Spleen (tissue), 11 donors: ENCODE measurements around the gene TCHH. TPM values are rescaled to one million over a fixed set of nuclear protein-coding genes. Genes with fewer than 3 reads are reported as not detected.

Experiments
- DNase-seq: peaks from one replicate; pipeline ENCODE4 v3.0.0-alpha.2; 2020
- H3K27ac ChIP-seq, 8 donors: fragments of 200-600 bp; sonication (generic) in 7 of 8; 1 replicate in 4 of 8; 2 replicates in 4 of 8; pipeline versions ENCODE4 v1.5.0 to v1.8.0; 2016 to 2021; ENCODE audit warnings: inconsistent platforms in 4 of 8, mild to moderate bottlenecking in 4 of 8, moderate library complexity in 1 of 8
- H3K27me3 ChIP-seq, 7 donors: fragments of 200-600 bp; sonication (generic) in 6 of 7; replicated peaks in 1 of 7; 1 replicate in 4 of 7; 2 replicates in 3 of 7; pipeline versions ENCODE4 v1.5.0 to v1.8.0; 2016 to 2021; ENCODE audit warnings: inconsistent platforms in 3 of 7, mild to moderate bottlenecking in 1 of 7
- H3K36me3 ChIP-seq, 6 donors: fragments of 200-600 bp; sonication (generic) in 5 of 6; 1 replicate in 4 of 6; 2 replicates in 2 of 6; pipeline versions ENCODE4 v1.5.0 to v1.8.0; 2016 to 2021; ENCODE audit warnings: inconsistent platforms in 2 of 6
- H3K4me1 ChIP-seq, 6 donors: fragments of 200-600 bp; sonication (generic) in 5 of 6; 1 replicate in 3 of 6; 2 replicates in 3 of 6; pipeline versions ENCODE4 v1.5.0 to v1.8.0; 2016 to 2021; ENCODE audit warnings: inconsistent platforms in 3 of 6
- H3K4me3 ChIP-seq, 8 donors: fragments of 200-600 bp; sonication (generic) in 7 of 8; 1 replicate in 4 of 8; 2 replicates in 4 of 8; pipeline versions ENCODE4 v1.5.0 to v1.8.0; 2016 to 2021; ENCODE audit warnings: inconsistent platforms in 4 of 8, mild to moderate bottlenecking in 4 of 8, moderate library complexity in 2 of 8
- H3K9me3 ChIP-seq, 8 donors: fragments of 200-600 bp; sonication (generic) in 7 of 8; 1 replicate in 4 of 8; 2 replicates in 4 of 8; pipeline versions ENCODE4 v1.5.0 to v1.8.0; 2016 to 2021; ENCODE audit warnings: inconsistent platforms in 4 of 8
- CTCF ChIP-seq, 11 experiments: fragments of 200-600 bp in 7 of 11; fragments of 450-650 bp in 4 of 11; sonication (generic) in 4 of 11; IDR thresholded peaks in 8 of 11; conservative IDR thresholded peaks in 3 of 11; 1 replicate in 7 of 11; 2 replicates in 4 of 11; pipeline versions ENCODE4 v1.4.0 to v1.8.0; 2016 to 2021; ENCODE audit warnings: antibody characterized with exemption in 11 of 11, inconsistent platforms in 4 of 11, mild to moderate bottlenecking in 1 of 11
- POLR2A ChIP-seq, 3 donors: fragments of 450-650 bp; IDR thresholded peaks; one replicate each; pipeline ENCODE4 v1.5.1; 2017; ENCODE audit warnings: antibody characterized with exemption in 3 of 3, mild to moderate bottlenecking in 1 of 3
- POLR2AphosphoS5 ChIP-seq, 3 donors: sonication (generic); formaldehyde crosslinking; IDR thresholded peaks; one replicate each; pipeline ENCODE4 v1.5.1; 2017; ENCODE audit warnings: antibody characterized with exemption in 3 of 3
- intact Hi-C: fragments of 100-400 bp; cut with DNase I; formaldehyde crosslinking; loops from one replicate; pipeline ENCODE4 v1.15.0; 2023; ENCODE audit warnings: low total_unique reads
- polyA plus RNA-seq, 3 donors: library from polyadenylated mRNA; stranded (reverse); fragments of 200-250 nt; gene quantifications; one replicate each; pipeline ENCODE4 v1.2.1, GENCODE V29; 2013
- small RNA-seq, 4 donors: library from RNA; depleted of rRNA; stranded (forward); fragments of <200 nt; gene quantifications; one replicate each; pipeline ENCODE3, GENCODE V24; 2016
- total RNA-seq, 7 donors: library from RNA; depleted of rRNA in 3 of 7; stranded (reverse); fragments of >200 nt in 3 of 7; fragmentation: NEBNext Ultra II Directional in 4 of 7; extraction: Animal tissue kit (Norgen Biotek cat#: 25700) in 4 of 7; gene quantifications; one replicate each; pipeline versions ENCODE4 v1.1.0 to v1.2.1, GENCODE V29; 2016 to 2021
- donor health status: healthy with polysubstance abuse.
- donor health status: DM: no; HTN: no; CAD: no; lungs with moderate emphysema.
- donor health status: DM: no; HTN: no; CAD: no.
- donor health status: Bipolar disorder and iron deficiency.
- donor health status: healthy.
- donor health status: DM: no; HTN: no; CAD: no.
- donor health status: DM: yes; HTN: yes; CAD: no.

Gene TCHH
- total and polyA plus RNA-seq, 10 donors: 0.24 to 9.6 (median 2.1) TPM

- no peak for DNase-seq
- Histone ChIP-seq H3K27ac (no peak overlapping the region), H3K27me3 (peaks cover 0 to 61% (median 5%) of the 10 kb centered on the region in 7 donors), H3K36me3 (no peaks in the 10 kb centered on the region), H3K4me1 (no peaks in the 10 kb centered on the region), H3K4me3 (no peak overlapping the region), H3K9me3 (no peaks in the 10 kb centered on the region)
- intact Hi-C loops: loop anchor here (10.0 kb wide), 1 partner anchor 58 kb away; no protein-coding TSS in a partner anchor
- TF ChIP-seq CTCF (IDR thresholded peaks at IDR 0.05 in 8 of 11, conservative IDR thresholded peaks at IDR 0.05 in 3 of 11): no peak
- TF ChIP-seq POLR2AphosphoS5 (IDR thresholded peaks at IDR 0.05): no peak
- no peak for TF ChIP-seq POLR2A (IDR thresholded peaks at IDR 0.05)
Measured at GRCh38 chr1:152067150-152067549, 48.1 kb downstream of the TCHH start.

- Histone ChIP-seq H3K36me3 (no peaks in the 10 kb centered on the region), H3K9me3 (no peaks in the 10 kb centered on the region), H3K27me3 (peaks cover 0 to 80% (median 1%) of the 10 kb centered on the region in 7 donors), H3K4me1 (no peaks in the 10 kb centered on the region), H3K27ac (no peak overlapping the region), H3K4me3 (no peak overlapping the region)
- DNase-seq: no peak
- TF ChIP-seq POLR2A (IDR thresholded peaks at IDR 0.05) (no peak), CTCF (IDR thresholded peaks at IDR 0.05 in 8 of 11, conservative IDR thresholded peaks at IDR 0.05 in 3 of 11) (no peak), POLR2AphosphoS5 (IDR thresholded peaks at IDR 0.05) (no peak)
- intact Hi-C loops: loop anchor here (10.0 kb wide), 1 partner anchor 63 kb away; no protein-coding TSS in a partner anchor
Measured at GRCh38 chr1:152061952-152062351, 53.3 kb downstream of the TCHH start.

Small RNA genes within 50 kb of the gene (small RNA-seq; reads per million reads assigned to genes)
- 0 reads per million in 4 donors for gene SPTLC1P4

Other genes starting within 250 kb of the TCHH start
- 10 to 100 TPM; 10.1 to 46.3 (median 22.6) TPM for gene THEM4, start 205.9 kb downstream of the TCHH start, total RNA-seq
- 10 to 100 TPM; 13.3 to 15.5 (median 14.3) TPM for gene THEM4, start 205.9 kb downstream of the TCHH start, polyA plus RNA-seq
- 10 to 100 TPM; 45.6 to 89.8 (median 70.4) TPM for gene S100A10, start 121.6 kb downstream of the TCHH start, total RNA-seq
- 100 to 1,000 TPM in 1 of 3 donors, 10 to 100 TPM in 2; 91.9 to 167 (median 93.7) TPM for gene S100A10, start 121.6 kb downstream of the TCHH start, polyA plus RNA-seq
- 100 to 1,000 TPM; 243 to 555 (median 365) TPM for gene S100A11, start 78.4 kb downstream of the TCHH start, total RNA-seq
- gene S100A11, start 78.4 kb downstream of the TCHH start, polyA plus RNA-seq: 100 to 1,000 TPM; 499 to 669 (median 505) TPM
- not detected for gene TCHHL1, start 26.4 kb downstream of the TCHH start, total RNA-seq
- gene TCHHL1, start 26.4 kb downstream of the TCHH start, polyA plus RNA-seq: not detected
- not detected for gene RPTN, start 43.8 kb upstream of the TCHH start, total RNA-seq
- not detected for gene RPTN, start 43.8 kb upstream of the TCHH start, polyA plus RNA-seq
- not detected for gene HRNR, start 108.7 kb upstream of the TCHH start, total RNA-seq
- gene HRNR, start 108.7 kb upstream of the TCHH start, polyA plus RNA-seq: under 1 TPM in 1 of 3 donors, not detected in 2; under 0.01 TPM
- under 1 TPM in 1 of 7 donors, not detected in 6; 0.20 TPM for gene FLG, start 209.8 kb upstream of the TCHH start, total RNA-seq
- gene FLG, start 209.8 kb upstream of the TCHH start, polyA plus RNA-seq: under 1 TPM in 2 of 3 donors, not detected in 1; under 0.01 to 0.03 TPM
- under 1 TPM in 1 of 7 donors, not detected in 6; 0.07 TPM for gene FLG2, start 244.6 kb upstream of the TCHH start, total RNA-seq
- not detected for gene FLG2, start 244.6 kb upstream of the TCHH start, polyA plus RNA-seq